Measurements from ENCODE around the gene PMCH. TPM values are rescaled to one million over a fixed set of nuclear protein-coding genes. Genes with fewer than 3 reads are reported as not detected.
"Not testable (repeated sequence)": the region's sequence is repeated elsewhere in the genome, so short reads cannot be mapped to it uniquely, and the experiment has no call there.

Gene PMCH
- not detected for total RNA-seq

GRCh38 chr12:102197789-102198188 is at the start of gene PMCH:
TSS of gene PMCH (minus strand) at chr12:102197833. CDS start at chr12:102197770, 63 bp downstream.
- DNase-seq (ENCODE audit: low spot score): no peak

GRCh38 chr12:102240859-102241258 is 43.2 kb upstream of the PMCH start:
- DNase-seq (ENCODE audit: low spot score): not testable (repeated sequence)

GRCh38 chr12:102234599-102234998 is 37.0 kb upstream of the PMCH start:
- no peak for DNase-seq (ENCODE audit: low spot score)

DNA sequence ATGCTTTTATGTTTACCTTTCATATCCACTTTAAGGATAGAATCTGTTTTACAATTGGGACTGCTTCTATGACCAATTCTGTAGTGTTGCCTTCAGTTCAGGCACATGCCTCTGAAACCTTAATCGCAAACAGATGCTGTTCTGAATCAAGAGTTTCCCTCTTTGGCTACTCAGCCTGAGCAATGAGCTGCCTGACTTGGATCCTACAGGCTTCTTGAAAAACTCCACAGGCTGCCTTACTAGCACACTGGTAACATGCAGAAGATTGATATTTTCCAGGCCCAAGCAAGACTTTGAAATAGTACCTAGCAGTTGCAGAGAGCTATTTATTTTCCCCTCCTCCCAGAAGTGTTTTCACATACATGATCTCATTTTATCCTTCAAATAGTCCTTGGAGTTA is 34.8 kb upstream of the PMCH start:
- peak; percentile 13 for DNase-seq (ENCODE audit: low spot score)

GRCh38 chr12:102232036-102232435 is 34.4 kb upstream of the PMCH start:
- no peak for DNase-seq (ENCODE audit: low spot score)

GRCh38 chr12:102227954-102228353 is 30.3 kb upstream of the PMCH start:
- no peak for DNase-seq (ENCODE audit: low spot score)

- DNase-seq (ENCODE audit: low spot score): no peak
Measured at GRCh38 chr12:102220736-102221135, 23.1 kb upstream of the PMCH start.

DNA sequence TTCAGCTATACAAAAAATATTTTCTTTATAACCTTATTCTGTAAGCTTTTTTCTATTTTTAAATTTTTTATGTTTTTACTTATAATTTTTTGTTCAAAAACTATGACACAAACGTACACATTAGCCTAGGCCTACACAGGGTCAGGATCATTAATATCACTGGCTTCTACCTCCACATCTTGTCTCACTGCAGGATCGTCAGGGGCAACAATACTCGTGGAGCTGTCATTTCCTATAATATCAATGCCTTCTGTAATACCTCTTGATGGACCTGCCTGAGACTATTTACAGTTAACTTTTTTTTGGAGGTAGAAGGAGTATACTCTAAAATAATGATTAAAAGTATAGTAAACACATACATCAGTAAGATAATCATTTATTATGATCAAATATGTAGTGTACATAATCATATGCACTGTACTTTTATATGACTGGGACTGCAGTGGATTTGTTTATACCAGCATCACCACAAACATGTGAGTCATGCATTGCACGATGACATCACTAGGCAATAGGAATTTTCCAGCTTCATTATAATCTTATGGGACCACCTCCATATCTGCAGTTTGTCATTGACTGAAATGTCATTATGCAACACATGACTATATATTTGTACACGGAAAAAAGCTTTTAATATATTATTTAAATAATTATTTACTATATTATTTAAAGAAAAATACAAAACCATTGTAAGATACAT is 18.5 kb upstream of the PMCH start:
- no peak for DNase-seq (ENCODE audit: low spot score)

GRCh38 chr12:102204025-102204424 is 6.4 kb upstream of the PMCH start:
- DNase-seq (ENCODE audit: low spot score): no peak

DNA sequence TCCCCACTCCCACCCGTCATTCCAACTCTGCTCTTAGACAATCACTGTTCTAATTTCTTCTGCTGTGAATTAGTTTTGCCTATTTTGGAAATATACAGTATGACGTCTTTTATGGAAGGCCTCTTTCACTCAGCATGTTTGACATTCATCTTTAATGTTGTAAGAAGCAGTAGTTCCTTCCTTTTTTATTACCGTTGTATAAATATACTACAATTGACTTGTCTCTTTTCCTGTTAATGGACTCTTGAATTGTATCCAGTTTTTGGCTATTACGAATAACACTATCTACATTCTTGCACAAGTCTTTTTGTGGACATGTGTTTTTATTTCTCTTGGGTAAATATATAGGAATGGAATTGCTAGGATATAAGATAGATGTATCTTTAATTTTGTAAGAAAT is 4.9 kb upstream of the PMCH start:
- DNase-seq (ENCODE audit: low spot score): no peak

GRCh38 chr12:102201436-102202061 is 3.9 kb upstream of the PMCH start:
- no peak for DNase-seq (ENCODE audit: low spot score)

GRCh38 chr12:102195826-102196225 is 1.8 kb downstream of the PMCH start:
- DNase-seq (ENCODE audit: low spot score): no peak

- no peak for DNase-seq (ENCODE audit: low spot score)
Measured at GRCh38 chr12:102182635-102183034, 15.0 kb downstream of the PMCH start.

- no peak for DNase-seq (ENCODE audit: low spot score)
Measured at GRCh38 chr12:102174761-102175160, 22.9 kb downstream of the PMCH start.

GRCh38 chr12:102174117-102174516 is 23.5 kb downstream of the PMCH start:
- no peak for DNase-seq (ENCODE audit: low spot score)

DNA sequence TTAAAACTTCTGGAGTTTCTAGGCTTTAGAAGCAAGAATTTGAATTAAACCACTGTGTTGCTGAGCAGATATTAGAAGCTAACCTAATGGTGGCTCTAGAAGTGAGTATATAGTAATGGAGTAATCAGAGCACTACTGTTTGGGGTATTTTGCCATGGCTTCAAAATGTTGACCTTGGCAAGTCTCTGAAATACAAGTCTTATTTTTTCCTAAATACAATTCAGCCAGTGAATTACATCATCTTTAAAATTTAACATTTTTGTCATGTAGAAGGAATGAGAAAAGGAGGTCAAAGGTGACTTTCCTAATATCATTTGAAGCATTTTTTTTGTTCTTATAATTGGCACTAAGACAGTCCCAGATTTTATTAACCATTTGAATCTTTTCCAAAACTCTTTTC is 25.2 kb downstream of the PMCH start:
- DNase-seq (ENCODE audit: low spot score): no peak

GRCh38 chr12:102171951-102172350 is 25.7 kb downstream of the PMCH start:
- no peak for DNase-seq (ENCODE audit: low spot score)

DNA sequence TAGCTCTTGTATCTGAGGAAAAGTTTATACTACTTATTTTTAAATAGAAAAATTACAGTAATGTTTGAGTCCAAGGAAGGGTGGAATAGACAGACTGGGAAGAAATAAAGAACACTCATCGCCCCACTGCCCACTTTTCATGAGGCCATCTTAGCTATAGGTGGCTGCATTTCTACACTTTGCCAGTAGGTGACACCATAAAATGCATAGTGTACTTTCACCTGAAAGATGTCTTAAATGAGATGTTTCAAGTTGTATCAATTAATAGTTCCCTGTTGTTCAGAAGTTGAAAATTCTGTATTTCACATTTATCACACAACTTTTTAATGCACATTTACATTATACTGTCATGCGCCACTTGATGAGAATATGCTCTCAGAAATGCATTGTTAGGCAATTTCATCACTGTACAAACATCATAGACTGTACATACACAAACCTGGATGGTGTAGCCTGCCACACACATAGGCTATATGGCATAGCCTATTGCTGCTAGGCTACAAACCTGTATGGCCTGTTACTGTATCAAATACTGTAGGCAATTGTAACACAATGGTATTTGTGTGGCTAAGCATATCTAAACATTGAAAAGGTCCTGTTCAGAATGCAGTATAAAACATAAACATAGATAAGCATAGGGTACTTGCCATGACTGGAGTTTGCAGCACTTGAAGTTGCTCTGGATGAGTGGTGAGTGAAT is 27.6 kb downstream of the PMCH start:
- DNase-seq (ENCODE audit: low spot score): no peak

- DNase-seq (ENCODE audit: low spot score): no peak
Measured at GRCh38 chr12:102167821-102168604, 29.6 kb downstream of the PMCH start.

GRCh38 chr12:102163383-102163782 is 34.2 kb downstream of the PMCH start:
- DNase-seq (ENCODE audit: low spot score): no peak

- DNase-seq (ENCODE audit: low spot score): not testable (repeated sequence)
Measured at GRCh38 chr12:102155206-102155605, 42.4 kb downstream of the PMCH start.

DNA sequence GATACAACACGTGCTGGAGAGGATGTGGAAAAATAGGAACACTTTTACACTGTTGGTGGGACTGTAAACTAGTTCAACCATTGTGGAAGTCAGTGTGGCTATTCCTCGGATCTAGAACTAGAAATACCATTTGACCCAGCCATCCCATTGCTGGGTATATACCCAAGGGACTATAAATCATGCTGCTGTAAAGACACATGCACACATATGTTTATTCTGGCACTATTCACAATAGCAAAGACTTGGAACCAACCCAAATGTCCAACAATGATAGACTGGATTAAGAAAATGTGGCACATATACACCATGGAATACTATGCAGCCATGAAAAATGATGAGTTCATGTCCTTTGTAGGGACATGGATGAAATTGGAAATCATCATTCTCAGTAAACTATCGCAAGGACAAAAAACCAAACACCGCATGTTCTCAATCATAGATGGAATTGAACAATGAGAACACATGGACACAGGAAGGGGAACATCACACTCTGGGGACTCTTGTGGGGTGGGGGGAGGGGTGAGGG is 50.5 kb downstream of the PMCH start:
- not testable (repeated sequence) for DNase-seq (ENCODE audit: low spot score)

Data from mucosa of gallbladder (tissue), 1 donor.